Renal cortex interstitium (tissue), 11 donors: ENCODE results near the gene CPLX4. TPM values are rescaled to one million over a fixed set of nuclear protein-coding genes. Genes with fewer than 3 reads are reported as not detected.

Source experiments
- DNase-seq, 11 donors: peaks; one replicate each; pipeline ENCODE4 v3.0.0-alpha.2; 2013; ENCODE audit warnings: low read depth in 9 of 11, low spot score in 4 of 11; ENCODE audit errors: extremely low read depth in 1 of 11
- polyA plus RNA-seq, 3 donors: library from polyadenylated mRNA; unstranded; fragments of 120-200 nt; gene quantifications; one replicate each; pipeline ENCODE4 v1.2.1, GENCODE V29; 2013; ENCODE audit not compliant: insufficient read length in 3 of 3

The CPLX4 gene
- polyA plus RNA-seq, 3 donors = 0.06 to 0.23 (median 0.16) TPM

DNA sequence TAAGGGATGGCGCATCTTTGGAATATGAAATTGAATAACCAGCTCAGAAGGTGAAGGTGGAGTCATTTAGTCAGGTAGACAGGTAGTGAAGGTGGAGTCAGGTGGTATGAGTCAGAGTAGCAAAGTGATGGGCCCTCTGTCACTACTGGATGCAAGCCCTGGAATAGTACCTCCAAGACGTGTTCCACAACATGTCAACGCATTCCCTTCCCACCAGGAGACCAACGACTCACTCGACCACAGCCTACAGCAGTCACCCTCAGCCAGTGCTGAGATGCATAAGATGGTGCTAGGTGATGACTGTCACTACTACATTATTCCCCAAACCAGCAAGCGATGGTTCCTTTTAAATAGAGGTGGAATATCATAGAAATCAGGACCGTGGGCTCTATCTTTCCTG is 6.8 kb downstream of the CPLX4 start:
- no peak for DNase-seq

DNA sequence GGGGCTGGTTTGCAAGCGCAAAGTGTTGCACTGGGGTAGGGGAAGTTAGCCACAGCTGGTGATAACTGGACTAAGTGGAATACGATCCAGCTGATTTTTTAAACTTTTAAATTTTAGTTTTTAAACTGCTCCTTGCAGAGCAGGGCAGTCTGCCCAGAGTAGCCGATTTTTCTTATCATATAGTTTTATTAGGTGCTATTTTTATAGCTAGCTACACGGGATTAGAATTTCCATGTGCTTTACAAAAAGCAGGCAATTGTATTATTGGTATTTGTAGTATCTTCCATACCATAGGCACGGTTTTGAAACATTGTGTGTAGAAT is 9.6 kb downstream of the CPLX4 start:
- DNase-seq = peak in 1 of 11 donors; percentile 7

DNA sequence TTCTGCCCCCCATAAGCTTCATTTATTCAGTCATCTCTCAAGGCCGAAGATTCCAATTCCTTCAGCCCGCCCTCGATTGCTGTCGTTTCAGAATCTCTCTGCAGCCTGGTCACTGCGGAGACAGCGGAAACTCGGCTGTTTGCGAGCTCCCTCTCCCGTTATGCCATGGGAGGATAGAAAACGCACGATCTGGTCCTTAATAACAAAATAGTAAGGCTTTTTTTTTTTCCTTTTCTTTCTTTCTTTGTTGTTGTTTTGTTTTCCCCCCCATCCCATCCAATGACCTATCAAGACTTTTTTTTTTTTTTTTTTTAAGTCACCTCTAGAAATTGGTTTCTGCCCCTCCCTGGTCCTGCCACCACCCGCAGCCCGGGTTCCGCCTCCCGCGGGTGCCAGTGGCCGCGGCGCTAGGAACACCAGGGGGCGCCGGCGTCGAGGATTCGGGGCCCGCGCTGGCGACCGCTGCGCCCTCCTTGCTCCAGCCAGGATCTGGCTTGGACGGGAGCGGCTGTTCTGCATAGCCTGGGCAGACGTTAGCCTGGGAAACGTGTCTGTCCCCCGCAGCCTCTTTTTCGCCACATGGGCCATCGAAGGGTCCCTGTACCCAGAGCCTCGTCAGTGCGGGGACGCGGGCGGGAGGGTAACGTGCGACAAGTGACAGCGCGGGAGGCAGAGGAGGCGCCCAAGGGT is 10.1 kb downstream of the CPLX4 start:
- peak; percentile 31 to 69 (median 52) for DNase-seq

DNA sequence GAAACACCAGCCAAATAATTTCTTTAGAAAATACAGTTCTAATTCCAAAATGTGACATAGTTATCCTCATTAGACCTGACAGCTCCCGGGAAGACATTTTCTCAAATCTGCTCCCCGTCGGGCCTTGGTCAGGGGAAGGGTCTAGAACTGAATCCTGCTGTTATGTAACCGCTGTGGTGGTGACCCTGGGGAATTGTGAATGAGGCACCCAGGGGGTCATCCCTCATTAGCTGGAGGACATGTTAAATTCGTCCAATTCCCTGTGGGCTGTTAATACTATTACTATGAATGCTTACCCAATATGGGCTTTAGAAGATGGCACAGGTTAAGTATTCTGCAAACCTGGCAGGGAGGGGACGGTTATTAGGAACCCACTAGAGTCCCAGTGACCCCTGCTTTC is 11.8 kb downstream of the CPLX4 start:
- no peak for DNase-seq

DNA sequence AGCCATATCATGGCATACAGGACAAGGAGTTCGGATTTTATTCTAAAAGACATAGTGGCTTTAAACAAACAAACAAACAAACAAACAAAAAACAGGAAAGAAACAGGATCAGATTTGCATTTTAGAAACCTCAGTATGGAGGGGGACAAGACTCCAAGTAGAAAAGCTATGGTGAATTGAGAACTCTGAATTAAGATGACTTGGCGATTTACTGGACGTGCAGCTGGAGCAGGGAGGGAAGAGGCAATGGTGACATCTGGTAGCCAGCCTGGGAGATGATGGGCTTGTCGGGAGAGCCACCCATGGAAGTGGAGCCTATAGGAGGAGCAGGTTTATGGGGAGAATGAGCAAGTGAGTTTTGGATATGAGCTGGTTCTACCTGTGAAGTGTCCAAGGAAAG is 13.2 kb downstream of the CPLX4 start:
- no peak for DNase-seq

DNA sequence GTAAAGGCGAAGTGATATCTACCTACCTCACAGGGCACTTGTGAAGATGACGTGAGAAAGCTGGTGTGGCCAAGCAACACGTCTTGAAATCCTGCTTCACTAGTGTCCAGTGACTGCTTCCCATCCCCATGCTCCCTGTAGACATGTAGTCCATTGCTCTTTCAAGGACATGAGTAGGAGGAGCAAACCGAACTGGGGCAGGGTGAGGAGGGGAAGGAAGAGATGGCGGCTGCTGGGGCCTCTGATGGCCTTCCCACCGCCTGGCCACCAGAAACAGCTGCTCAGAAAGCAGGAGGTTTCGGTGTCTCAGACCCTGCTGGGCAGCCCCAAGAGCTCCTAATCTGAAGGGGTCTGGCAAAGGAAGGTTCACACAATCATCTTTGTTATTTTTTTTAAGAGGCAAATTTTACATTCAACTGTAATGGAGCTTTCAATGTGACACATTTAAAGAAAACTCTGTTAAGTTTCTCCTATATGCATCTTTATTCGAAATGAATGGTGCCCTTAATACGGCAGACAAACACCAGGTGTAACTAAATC is 14.7 kb downstream of the CPLX4 start:
- DNase-seq = no peak

DNA sequence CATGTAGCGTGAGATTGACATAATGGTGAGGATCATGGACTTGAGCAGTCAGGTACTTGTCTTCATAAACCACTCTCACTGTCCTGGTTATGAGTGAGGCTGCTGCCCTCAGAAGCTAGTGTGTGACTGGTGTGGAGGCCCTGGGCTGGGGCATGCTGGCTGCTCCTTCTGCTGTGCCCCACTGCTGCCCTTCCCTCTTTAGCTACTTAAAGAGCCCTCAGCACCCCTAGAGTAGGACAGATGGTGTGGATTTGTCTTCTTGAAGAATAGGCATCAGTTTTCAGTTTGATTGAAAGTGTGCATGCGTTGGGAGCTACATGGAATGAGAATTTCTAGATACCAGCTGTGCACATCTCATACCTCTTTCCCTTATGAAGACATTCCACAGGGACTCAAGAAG is 15.4 kb downstream of the CPLX4 start:
- no peak for DNase-seq

DNA sequence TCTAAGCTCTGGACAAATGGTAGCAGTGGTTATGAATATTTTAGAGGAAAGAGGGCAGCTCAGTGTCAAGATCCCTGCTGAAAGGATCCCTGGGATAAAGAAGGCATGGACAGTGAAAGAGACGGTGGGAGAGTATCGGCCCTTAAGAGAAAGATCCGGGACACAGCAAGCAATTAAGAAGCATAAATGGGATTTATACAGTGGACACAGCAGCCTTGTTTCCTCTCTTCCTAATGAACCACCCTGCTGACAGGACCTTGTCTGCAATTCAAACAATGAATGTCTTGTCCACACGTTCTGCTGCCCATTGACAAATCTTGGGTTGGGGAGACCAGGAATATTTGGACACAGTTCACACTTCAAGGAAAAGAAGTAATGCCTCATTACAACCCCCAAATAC is 16.5 kb downstream of the CPLX4 start:
- DNase-seq = no peak

DNA sequence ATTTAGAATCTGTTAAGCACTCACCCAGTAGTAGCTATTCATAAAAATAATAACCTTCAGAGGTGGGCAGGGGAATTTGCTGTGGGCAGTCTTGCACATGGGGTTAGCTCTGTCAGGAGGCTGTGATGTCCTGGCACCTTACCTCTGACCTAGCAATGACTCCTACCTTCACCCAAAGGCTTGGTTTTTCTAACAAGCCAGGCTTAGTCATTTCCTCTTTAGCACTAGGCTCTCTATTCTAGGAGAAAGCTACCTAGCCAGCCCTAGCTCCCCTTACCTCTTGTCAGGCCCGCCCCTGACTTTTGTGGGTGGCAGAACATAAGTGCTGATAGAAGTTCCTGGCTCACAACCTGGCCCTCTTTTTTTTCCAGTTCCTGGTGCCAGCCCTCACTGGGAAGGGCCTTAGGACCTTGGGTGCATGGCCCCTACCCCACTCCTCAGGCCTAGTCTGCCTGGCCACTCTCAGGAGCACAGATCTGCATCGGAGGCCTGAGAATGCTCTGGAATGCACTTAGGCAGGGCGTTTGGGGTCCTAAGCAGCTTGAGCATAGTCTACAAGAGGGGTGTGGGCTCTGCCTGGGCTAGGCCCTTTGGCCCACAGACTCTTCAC is 17.7 kb downstream of the CPLX4 start:
- DNase-seq = no peak

DNA sequence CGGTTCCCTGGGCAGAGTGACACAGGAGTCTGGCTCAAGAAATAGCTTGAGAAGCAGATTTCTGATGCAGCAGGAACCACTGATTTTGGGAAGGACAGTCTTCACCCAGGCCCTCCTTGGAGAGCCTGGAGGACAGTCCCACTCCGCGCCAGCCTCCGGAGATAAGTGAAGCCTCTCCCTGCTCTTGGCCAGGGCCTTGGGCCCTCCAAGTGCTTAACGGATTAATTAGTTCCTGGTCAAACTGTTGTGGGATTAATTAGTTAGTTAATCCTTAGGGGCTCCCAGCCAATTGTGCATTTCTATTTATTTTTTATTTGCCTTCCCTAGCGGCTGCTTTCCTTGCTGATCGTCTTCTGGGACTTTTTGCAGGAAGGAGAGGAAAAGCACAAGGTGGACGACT is 19.6 kb downstream of the CPLX4 start:
- no peak for DNase-seq

DNA sequence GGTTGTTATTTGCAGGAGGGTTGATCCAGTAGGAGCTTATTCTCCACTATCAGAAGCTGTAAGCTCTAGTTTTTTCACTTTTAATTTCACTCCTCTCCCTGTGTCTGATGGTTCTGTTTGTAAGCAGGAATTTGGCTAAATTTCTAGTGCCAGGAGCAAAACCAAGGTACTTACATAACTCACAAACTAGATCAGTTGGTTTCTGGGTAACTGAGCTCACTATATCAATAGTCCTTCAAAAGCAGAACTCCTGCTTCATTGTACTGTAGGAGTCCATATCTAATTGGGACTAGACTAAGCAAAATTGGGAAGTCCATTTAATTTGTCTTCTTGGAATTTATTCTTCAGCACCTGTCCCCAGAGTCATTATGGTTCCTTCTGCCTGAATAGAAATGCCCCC is 25.1 kb downstream of the CPLX4 start:
- DNase-seq = no peak

DNA sequence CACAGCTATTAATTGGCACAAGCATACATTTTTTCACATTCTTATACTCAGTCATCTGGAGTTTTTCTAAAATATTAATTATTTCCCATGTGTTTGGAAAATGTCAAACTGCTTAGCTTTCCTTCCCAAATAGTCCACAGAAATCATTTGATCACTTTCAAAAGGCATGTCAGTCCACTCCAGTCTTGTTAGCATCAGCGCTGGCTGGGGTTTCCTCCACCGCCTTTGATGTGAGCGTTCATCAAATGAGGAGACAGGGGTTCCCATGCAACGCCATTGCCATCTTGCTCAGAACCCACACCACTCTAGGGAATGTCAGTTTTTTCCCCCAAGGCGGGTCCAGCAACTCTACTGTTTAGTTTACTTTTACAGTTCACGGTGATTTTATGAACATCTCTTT is 32.1 kb downstream of the CPLX4 start:
- no peak for DNase-seq

DNA sequence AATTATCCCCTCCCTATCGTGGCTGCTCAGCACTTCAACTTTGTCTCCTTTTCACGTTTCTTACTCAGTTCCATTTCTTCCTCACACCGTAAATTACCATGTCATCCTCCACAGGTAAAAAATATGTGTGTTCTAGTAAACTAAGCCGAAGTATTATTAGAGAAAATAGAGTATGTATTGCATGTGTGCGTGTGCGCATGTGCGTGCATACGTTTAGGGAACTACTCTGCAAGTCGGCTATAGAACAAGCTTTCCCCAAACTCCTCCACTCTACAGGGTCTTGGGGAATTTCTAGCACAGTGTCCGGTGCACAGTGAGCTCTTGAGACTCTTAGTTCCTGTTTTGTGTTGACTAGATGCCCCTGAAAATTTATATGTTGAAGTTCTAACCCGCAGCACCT is 36.1 kb downstream of the CPLX4 start:
- no peak for DNase-seq

DNA sequence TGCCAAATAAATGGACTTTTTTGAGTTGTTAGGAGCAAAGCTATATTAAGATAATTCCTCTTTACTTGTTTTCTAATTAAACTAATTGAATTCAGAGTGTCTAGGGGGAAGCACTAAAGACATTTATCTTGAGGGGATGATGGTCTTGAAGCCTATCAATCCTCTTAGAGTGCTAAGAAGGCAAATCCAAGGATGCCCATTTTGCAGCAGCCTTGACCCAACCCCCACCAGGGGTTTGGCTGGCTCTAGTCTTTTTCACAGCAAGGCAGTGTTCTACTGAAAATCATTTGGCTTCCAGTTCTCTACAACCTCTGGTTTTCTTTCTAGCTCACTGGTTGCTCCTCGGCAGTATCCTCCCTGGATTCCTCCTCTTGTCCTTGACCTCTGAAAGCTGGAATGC is 38.7 kb downstream of the CPLX4 start:
- no peak for DNase-seq

DNA sequence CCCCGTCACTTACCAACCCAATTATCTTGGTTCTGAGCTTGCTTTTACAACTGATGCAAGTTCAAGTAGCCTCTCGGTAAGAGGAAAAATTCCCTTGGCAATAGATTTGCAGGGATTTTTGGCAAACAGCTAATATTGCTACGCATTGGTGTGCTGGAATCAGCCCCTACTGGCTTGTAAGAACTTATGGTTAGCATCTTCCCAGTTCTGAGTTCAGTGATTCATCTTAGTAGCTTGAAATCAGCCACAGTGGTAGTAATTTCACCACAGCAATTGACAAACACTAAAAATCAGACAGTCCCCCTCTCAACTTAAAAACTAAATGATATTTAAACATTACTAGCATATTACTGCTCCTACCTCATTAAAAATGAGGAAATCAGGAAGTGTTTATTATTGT is 39.3 kb downstream of the CPLX4 start:
- DNase-seq = no peak

DNA sequence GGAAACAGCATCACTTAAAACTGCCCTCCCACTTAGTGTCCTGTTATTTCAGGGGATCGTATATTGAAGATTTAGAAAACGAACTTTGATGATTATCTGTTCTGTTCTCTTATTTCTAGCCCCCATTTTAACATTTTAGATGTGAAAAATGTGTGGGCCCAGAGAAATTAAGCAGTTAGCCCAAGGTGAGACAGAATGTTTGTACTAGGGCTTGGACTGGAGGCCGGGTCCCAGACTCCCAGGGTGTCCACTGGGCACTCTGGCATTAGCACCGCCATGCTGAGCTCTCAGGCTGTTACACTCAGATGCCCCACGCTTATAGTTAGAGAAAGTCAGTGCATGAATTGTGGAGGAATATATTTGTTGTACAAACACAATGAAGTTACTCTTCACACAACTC is 39.7 kb downstream of the CPLX4 start:
- no peak for DNase-seq

DNA sequence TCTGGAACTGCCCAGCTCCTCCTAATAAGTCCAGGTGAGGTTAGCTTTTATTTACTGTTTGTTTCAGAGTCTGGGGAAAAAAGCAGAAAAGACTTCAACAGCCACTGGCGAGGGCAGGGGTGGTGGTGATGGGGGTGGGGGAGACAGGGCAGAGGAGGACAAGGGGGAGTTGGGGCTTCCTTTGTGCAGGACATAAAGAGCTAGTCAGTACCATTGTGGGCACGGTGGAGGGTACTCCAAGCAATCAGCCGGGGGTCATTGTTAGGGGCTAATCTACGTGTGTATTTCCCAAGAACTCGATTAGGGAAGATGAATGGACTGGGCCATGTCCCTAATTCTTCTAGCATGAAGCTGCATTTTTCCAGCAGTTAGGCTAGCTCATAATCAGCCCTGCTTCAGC is 42.4 kb downstream of the CPLX4 start:
- DNase-seq = no peak

DNA sequence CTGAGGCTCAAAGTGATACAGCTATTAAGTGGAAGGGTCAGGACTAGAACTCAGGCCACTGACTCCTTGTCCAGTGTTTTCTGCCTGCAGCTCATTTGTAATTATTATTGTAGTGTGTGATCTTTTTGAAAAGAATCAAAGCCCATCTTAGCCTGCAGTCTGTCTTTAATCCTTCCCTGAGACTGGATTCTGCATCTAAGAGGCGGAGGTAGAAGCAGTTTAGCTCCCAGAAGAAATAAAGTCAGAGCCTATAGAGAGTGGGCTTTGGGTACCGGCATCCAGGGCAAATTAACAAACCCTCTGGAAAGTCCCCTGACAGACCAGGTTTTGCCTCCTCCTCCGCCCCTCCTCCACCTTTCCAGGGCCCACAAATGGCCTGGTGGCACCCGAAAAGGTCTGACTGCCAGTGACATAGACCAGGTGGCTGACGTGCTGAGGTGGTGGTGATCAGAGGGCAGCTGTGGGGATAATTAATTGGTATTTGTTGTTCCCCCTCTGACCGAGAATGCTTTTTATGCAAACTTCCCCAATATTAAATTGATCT is 43.0 kb downstream of the CPLX4 start:
- no peak for DNase-seq

DNA sequence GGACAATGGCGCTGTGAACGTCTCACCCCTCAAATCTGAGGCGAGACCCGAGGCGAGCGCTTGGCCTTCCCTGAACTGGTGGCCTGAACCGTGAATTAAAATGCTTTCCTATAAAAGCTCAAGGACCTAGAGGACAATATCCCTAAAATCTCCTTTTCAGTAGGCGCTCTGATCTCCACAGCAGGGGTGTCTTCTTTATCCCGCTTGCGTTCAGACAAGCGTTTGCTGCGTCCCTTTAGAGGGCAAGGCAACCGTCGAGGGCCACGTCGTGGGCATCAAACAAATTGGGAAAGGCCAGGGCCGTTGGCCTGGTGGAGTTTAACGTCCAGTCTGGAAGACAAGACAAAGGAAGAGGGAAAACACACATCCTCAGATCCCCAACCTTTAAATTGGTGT is 43.9 kb downstream of the CPLX4 start:
- no peak for DNase-seq

DNA sequence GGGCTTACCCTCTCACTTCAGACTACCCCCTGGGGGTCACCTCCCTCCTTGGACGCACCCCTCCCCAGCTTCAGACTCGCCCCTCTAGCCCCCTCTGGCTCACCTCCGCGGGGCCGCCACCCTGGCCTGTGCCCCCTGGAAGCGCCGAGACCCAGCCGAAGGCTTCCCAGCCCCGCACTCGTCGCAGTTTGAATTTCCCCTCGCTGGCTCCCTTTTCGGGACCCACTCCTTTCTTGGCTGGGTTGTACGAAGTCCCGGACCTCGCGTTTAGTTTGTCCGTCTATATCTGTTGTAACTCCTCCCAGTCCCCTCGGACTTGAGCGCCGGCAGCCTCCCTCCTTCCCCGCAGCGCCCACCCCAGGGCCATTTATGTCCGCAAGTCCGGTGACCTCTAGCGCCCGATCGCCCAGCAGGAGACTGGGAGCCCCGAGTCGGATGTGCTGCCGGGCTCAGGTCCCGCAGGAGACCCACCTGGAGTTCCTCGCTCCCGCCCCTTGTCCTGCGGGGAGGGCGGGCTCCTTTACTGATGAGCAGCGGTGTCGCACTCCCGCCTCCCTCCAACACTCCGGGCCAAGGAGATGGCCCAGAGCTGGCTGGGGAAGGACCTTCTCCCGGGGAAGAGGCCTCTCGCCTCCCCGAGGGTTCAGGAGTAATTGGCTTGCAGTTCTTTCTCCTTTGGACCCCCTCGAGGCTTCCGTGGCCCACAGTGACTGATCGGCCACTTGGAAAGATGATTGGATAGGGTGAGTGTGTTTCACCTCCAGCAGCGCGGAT is 44.5 kb downstream of the CPLX4 start:
- DNase-seq = no peak
